Measurements from ENCODE around the gene RIC8A. TPM values are rescaled to one million over a fixed set of nuclear protein-coding genes. Genes with fewer than 3 reads are reported as not detected.
A peak's percentile ranks its signal among the peaks of the same experiment; 100 is the strongest.

RIC8A gene
- polyA plus RNA-seq, 2 of the 4 experiments (the other 2 are of a cell fraction), result 82.0 to 101 TPM

DNA sequence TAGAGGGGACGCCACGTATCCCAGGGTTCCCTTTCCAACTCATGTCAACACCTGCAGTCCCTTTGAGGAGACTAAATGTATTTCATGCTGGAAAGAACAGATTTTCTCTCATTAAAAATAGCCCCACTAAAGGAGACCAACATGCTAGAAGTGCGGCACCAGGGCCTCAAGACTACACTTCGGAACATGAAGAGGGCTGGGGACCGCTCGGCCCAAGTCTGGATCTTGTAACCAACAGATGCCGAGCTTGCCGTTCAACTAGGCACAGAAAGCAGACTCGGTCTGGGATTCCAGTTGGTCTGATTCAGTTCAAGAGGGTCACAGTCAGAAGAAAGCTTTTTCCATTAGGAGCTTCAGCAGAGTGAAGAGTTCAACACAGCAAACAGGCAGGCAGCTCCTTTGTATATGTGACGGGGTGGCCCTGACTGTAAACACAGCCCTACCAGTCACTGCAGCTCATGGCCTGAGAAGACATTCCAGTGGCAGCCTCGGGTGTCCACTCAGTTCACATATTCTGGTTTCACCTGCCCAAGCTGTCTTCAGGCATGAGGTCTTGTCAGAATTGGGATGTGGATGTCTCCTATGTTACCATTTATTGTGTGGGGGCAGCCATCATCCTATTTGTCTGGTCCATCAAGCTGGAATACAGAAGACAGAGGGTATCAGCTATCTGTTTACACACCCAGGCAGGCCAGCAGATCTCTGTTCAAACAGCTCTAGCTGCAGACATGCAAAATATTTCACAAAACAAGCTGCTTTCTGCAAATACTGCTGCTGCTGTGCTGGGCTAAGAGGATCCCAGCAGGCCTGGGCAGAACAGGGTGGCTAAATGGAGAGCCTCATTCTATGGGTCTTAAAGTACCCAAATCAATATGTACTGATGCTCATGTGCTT, 8.8 kb downstream of the RIC8A start:
- DNase-seq (ENCODE audit: low read depth in 1 of 2, low spot score in 1 of 2) (no peak), ATAC-seq (peak in 1 of 2 experiments; percentile 20; a peak in 1 of 6 replicates), FAIRE-seq (no peak)
- ChIA-PET CTCF (interaction anchor here (0.6 to 2.2 kb wide), 6 partner anchors 8 to 233 kb away, joined by 3 to 9 read pairs (median 3); partner anchors contain the start of gene PSMD13), POLR2A (interaction anchor here (0.9 to 2.9 kb wide), 2 partner anchors 9 to 232 kb away, joined by 3 to 18 read pairs; partner anchors contain the start of genes BET1L and RIC8A)
- Histone ChIP-seq H3K4me2 (no peak overlapping the region), H3K27ac (no peak overlapping the region), H3K4me1 (no peaks in the 10 kb centered on the region), H3K9me3 (no peaks in the 10 kb centered on the region), H3K4me3 (no peak overlapping the region)
- 0 out of 2 replicates have a peak, but pooled peaks have one; percentile 24 for TF ChIP-seq POLR2AphosphoS2 (conservative IDR thresholded peaks at IDR 0.05; ENCODE audit: low read length)
- TF ChIP-seq ZC3H11A (IDR thresholded peaks at IDR 0.05), result no peak
- TF ChIP-seq ZFP36 (IDR thresholded peaks at IDR 0.05; ENCODE audit: borderline replicate concordance, partially characterized antibody), result no peak
- TF ChIP-seq FOXS1 (CRISPR knock-in tag; IDR thresholded peaks at IDR 0.05), result no peak
- WGBS (ENCODE audit: missing lambda C conversion rate), result 94% methylated on average over 11 of the region's 11 CpGs

DNA sequence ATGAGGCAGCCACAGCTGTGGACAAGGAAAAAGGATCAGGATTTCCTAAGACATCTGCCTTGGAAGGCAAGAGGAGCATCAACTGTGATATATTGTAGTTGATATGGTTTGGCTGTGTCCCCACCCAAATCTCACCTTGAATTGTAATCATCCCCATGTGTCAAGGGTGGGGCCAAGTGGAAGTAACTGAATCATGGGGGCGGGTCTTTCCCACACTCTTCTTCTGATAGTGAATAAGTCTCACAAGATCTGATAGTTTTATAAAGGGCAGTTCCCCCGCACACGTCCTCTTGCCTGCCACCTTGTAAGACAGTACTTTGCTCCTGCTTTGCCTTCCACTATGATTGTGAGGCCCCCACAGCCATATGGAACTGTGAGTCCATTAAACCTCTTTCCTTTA, 10.2 kb downstream of the RIC8A start:
- no peak for FAIRE-seq
- POLR2A ChIA-PET, result interaction anchor here (2.9 kb wide), 1 partner anchor 10 kb away, joined by 18 read pairs; the partner anchor contains the start of genes BET1L and RIC8A
- 94% methylated on average over 3 of the region's 3 CpGs for WGBS (ENCODE audit: missing lambda C conversion rate)

More for the DNA sequence above, 10.2 kb downstream of the RIC8A start:
- Histone ChIP-seq H3K4me2 (no peak overlapping the region), H3K27ac (no peak overlapping the region), H3K9me3 (no peaks in the 10 kb centered on the region), H3K4me3 (no peak overlapping the region), H3K4me1 (no peaks in the 10 kb centered on the region)
- CTCF ChIA-PET, result interaction anchor here (0.8 to 1.0 kb wide), 2 partner anchors 9 to 87 kb away, joined by 3 read pairs; no protein-coding TSS in a partner anchor
- DNase-seq (ENCODE audit: low read depth in 1 of 2, low spot score in 1 of 2) (no peak), ATAC-seq (no peak)
- TF ChIP-seq CBX8 (IDR thresholded peaks at IDR 0.05) (no peak), RARB (CRISPR knock-in tag; IDR thresholded peaks at IDR 0.05) (no peak), CHD2 (IDR thresholded peaks at IDR 0.05; ENCODE audit: low read length, partially characterized antibody) (no peak), EHMT2 (IDR thresholded peaks at IDR 0.05; ENCODE audit: low read depth) (no peak), EP300 (IDR thresholded peaks at IDR 0.05) (no peak), KDM5A (IDR thresholded peaks at IDR 0.05) (no peak), NR3C1 (IDR thresholded peaks at IDR 0.05) (no peak), RNF2 (IDR thresholded peaks at IDR 0.05; ENCODE audit: borderline replicate concordance, low read depth) (no peak), MYC (IDR thresholded peaks at IDR 0.05; ENCODE audit: borderline replicate concordance, low read length) (no peak), FOSL2 (IDR thresholded peaks at IDR 0.05) (no peak), FOSL2 (CRISPR knock-in tag; IDR thresholded peaks at IDR 0.05) (no peak), HOXA7 (CRISPR knock-in tag; IDR thresholded peaks at IDR 0.05) (no peak), EHF (CRISPR knock-in tag; IDR thresholded peaks at IDR 0.05) (no peak), NFE2L2 (conservative IDR thresholded peaks at IDR 0.05; ENCODE audit: low read length) (no peak), HDAC2 (IDR thresholded peaks at IDR 0.05) (no peak)
- TF ChIP-seq, protein P1, sequence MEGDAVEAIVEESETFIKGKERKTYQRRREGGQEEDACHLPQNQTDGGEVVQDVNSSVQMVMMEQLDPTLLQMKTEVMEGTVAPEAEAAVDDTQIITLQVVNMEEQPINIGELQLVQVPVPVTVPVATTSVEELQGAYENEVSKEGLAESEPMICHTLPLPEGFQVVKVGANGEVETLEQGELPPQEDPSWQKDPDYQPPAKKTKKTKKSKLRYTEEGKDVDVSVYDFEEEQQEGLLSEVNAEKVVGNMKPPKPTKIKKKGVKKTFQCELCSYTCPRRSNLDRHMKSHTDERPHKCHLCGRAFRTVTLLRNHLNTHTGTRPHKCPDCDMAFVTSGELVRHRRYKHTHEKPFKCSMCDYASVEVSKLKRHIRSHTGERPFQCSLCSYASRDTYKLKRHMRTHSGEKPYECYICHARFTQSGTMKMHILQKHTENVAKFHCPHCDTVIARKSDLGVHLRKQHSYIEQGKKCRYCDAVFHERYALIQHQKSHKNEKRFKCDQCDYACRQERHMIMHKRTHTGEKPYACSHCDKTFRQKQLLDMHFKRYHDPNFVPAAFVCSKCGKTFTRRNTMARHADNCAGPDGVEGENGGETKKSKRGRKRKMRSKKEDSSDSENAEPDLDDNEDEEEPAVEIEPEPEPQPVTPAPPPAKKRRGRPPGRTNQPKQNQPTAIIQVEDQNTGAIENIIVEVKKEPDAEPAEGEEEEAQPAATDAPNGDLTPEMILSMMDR (IDR thresholded peaks at IDR 0.05), result no peak
- TF ChIP-seq, protein P2, sequence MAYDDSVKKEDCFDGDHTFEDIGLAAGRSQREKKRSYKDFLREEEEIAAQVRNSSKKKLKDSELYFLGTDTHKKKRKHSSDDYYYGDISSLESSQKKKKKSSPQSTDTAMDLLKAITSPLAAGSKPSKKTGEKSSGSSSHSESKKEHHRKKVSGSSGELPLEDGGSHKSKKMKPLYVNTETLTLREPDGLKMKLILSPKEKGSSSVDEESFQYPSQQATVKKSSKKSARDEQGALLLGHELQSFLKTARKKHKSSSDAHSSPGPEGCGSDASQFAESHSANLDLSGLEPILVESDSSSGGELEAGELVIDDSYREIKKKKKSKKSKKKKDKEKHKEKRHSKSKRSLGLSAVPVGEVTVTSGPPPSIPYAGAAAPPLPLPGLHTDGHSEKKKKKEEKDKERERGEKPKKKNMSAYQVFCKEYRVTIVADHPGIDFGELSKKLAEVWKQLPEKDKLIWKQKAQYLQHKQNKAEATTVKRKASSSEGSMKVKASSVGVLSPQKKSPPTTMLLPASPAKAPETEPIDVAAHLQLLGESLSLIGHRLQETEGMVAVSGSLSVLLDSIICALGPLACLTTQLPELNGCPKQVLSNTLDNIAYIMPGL (CRISPR knock-in tag; IDR thresholded peaks at IDR 0.05; ENCODE audit: borderline replicate concordance), result no peak
- TF ChIP-seq, protein P3, sequence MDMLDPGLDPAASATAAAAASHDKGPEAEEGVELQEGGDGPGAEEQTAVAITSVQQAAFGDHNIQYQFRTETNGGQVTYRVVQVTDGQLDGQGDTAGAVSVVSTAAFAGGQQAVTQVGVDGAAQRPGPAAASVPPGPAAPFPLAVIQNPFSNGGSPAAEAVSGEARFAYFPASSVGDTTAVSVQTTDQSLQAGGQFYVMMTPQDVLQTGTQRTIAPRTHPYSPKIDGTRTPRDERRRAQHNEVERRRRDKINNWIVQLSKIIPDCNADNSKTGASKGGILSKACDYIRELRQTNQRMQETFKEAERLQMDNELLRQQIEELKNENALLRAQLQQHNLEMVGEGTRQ (IDR thresholded peaks at IDR 0.05), result no peak
- TF ChIP-seq, protein P4, sequence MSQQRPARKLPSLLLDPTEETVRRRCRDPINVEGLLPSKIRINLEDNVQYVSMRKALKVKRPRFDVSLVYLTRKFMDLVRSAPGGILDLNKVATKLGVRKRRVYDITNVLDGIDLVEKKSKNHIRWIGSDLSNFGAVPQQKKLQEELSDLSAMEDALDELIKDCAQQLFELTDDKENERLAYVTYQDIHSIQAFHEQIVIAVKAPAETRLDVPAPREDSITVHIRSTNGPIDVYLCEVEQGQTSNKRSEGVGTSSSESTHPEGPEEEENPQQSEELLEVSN (IDR thresholded peaks at IDR 0.05; ENCODE audit: borderline replicate concordance, low read depth), result no peak
- TF ChIP-seq, protein P5, sequence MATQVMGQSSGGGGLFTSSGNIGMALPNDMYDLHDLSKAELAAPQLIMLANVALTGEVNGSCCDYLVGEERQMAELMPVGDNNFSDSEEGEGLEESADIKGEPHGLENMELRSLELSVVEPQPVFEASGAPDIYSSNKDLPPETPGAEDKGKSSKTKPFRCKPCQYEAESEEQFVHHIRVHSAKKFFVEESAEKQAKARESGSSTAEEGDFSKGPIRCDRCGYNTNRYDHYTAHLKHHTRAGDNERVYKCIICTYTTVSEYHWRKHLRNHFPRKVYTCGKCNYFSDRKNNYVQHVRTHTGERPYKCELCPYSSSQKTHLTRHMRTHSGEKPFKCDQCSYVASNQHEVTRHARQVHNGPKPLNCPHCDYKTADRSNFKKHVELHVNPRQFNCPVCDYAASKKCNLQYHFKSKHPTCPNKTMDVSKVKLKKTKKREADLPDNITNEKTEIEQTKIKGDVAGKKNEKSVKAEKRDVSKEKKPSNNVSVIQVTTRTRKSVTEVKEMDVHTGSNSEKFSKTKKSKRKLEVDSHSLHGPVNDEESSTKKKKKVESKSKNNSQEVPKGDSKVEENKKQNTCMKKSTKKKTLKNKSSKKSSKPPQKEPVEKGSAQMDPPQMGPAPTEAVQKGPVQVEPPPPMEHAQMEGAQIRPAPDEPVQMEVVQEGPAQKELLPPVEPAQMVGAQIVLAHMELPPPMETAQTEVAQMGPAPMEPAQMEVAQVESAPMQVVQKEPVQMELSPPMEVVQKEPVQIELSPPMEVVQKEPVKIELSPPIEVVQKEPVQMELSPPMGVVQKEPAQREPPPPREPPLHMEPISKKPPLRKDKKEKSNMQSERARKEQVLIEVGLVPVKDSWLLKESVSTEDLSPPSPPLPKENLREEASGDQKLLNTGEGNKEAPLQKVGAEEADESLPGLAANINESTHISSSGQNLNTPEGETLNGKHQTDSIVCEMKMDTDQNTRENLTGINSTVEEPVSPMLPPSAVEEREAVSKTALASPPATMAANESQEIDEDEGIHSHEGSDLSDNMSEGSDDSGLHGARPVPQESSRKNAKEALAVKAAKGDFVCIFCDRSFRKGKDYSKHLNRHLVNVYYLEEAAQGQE (IDR thresholded peaks at IDR 0.05), result no peak

All from A549 (cell line).